ENCODE data around the gene CALCA. TPM values are rescaled to one million over a fixed set of nuclear protein-coding genes. Genes with fewer than 3 reads are reported as not detected.
A peak's percentile ranks its signal among the peaks of the same experiment; 100 is the strongest.
"Not testable (repeated sequence)": the region's sequence is repeated elsewhere in the genome, so short reads cannot be mapped to it uniquely, and the experiment has no call there.

CALCA gene
- total RNA-seq, result under 1 TPM; 0.28 to 0.29 TPM

- H3K27me3 Mint-ChIP-seq, result peaks cover 86% of the 10 kb centered on the region
- H3K27ac Mint-ChIP-seq, result no peak within 1 kb of the TSS
- peaks cover 35% of the 10 kb centered on the region for H3K4me1 Mint-ChIP-seq
- H3K4me3 Mint-ChIP-seq, result peak within 1 kb of the TSS; percentile 71
- no peaks in the 10 kb centered on the region for H3K36me3 Mint-ChIP-seq
- no peaks in the 10 kb centered on the region for H3K9me3 Mint-ChIP-seq
- no peak for DNase-seq
Observed at GRCh38 chr11:14971865-14972580, at the start of gene CALCA. Gene CALCA, minus strand, starts transcription at chr11:14972351. Its CDS starts 1,159 bp downstream, at chr11:14971192.

- Mint-ChIP-seq H3K4me1 (no peaks in the 10 kb centered on the region), H3K27ac (no peak overlapping the region), H3K4me3 (no peak overlapping the region), H3K9me3 (peaks cover 29% of the 10 kb centered on the region), H3K36me3 (peaks cover 4% of the 10 kb centered on the region), H3K27me3 (peaks cover 17% of the 10 kb centered on the region)
- no peak for DNase-seq
Observed at GRCh38 chr11:15016200-15016599, 44.0 kb upstream of the CALCA start.

GRCh38 chr11:15011776-15012345 lies 39.7 kb upstream of the CALCA start:
- H3K27me3 Mint-ChIP-seq, result peaks cover 42% of the 10 kb centered on the region
- peaks cover 1% of the 10 kb centered on the region for H3K36me3 Mint-ChIP-seq
- H3K4me3 Mint-ChIP-seq, result no peak overlapping the region
- H3K9me3 Mint-ChIP-seq, result peaks cover 17% of the 10 kb centered on the region
- H3K4me1 Mint-ChIP-seq, result no peaks in the 10 kb centered on the region
- H3K27ac Mint-ChIP-seq, result no peak overlapping the region
- no peak for DNase-seq

GRCh38 chr11:15010865-15011264 lies 38.7 kb upstream of the CALCA start:
- Mint-ChIP-seq H3K4me1 (no peaks in the 10 kb centered on the region), H3K36me3 (peaks cover 1% of the 10 kb centered on the region), H3K27me3 (peaks cover 42% of the 10 kb centered on the region), H3K27ac (no peak overlapping the region), H3K4me3 (no peak overlapping the region), H3K9me3 (peaks cover 8% of the 10 kb centered on the region)
- no peak for DNase-seq

GRCh38 chr11:15006139-15006759 lies 34.1 kb upstream of the CALCA start:
- H3K36me3 Mint-ChIP-seq, result no peaks in the 10 kb centered on the region
- H3K27me3 Mint-ChIP-seq, result peaks cover 51% of the 10 kb centered on the region
- no peak for DNase-seq
- no peak overlapping the region for H3K27ac Mint-ChIP-seq
- H3K4me1 Mint-ChIP-seq, result no peaks in the 10 kb centered on the region
- no peaks in the 10 kb centered on the region for H3K9me3 Mint-ChIP-seq
- H3K4me3 Mint-ChIP-seq, result no peak overlapping the region

GRCh38 chr11:14988133-14988532 lies 16.0 kb upstream of the CALCA start:
- not testable (repeated sequence) for DNase-seq, H3K9me3 Mint-ChIP-seq, H3K4me1 Mint-ChIP-seq, H3K27ac Mint-ChIP-seq, H3K4me3 Mint-ChIP-seq, H3K36me3 Mint-ChIP-seq
- peaks cover 12% of the 10 kb centered on the region for H3K27me3 Mint-ChIP-seq

- Mint-ChIP-seq H3K27ac (no peak overlapping the region), H3K9me3 (no peaks in the 10 kb centered on the region), H3K27me3 (peaks cover 35% of the 10 kb centered on the region), H3K4me3 (no peak overlapping the region), H3K4me1 (no peaks in the 10 kb centered on the region), H3K36me3 (no peaks in the 10 kb centered on the region)
- DNase-seq, result no peak
Observed at GRCh38 chr11:14981507-14981906, 9.4 kb upstream of the CALCA start.

GRCh38 chr11:14980854-14981253 lies 8.7 kb upstream of the CALCA start:
- Mint-ChIP-seq H3K4me1 (peaks cover 2% of the 10 kb centered on the region), H3K27me3 (peaks cover 42% of the 10 kb centered on the region), H3K27ac (no peak overlapping the region), H3K4me3 (no peak overlapping the region), H3K9me3 (no peaks in the 10 kb centered on the region), H3K36me3 (no peaks in the 10 kb centered on the region)
- no peak for DNase-seq

- Mint-ChIP-seq H3K4me3 (no peak overlapping the region), H3K27ac (no peak overlapping the region), H3K4me1 (peaks cover 31% of the 10 kb centered on the region), H3K9me3 (no peaks in the 10 kb centered on the region), H3K27me3 (peaks cover 70% of the 10 kb centered on the region), H3K36me3 (no peaks in the 10 kb centered on the region)
- no peak for DNase-seq
Observed at GRCh38 chr11:14977101-14977880, 5.1 kb upstream of the CALCA start.

GRCh38 chr11:14975252-14975587 lies 3.1 kb upstream of the CALCA start:
- DNase-seq, result no peak
- no peaks in the 10 kb centered on the region for H3K36me3 Mint-ChIP-seq
- H3K27ac Mint-ChIP-seq, result no peak overlapping the region
- H3K4me1 Mint-ChIP-seq, result peaks cover 35% of the 10 kb centered on the region
- peak overlapping the region; percentile 71 for H3K4me3 Mint-ChIP-seq
- H3K9me3 Mint-ChIP-seq, result no peaks in the 10 kb centered on the region
- peaks cover 80% of the 10 kb centered on the region for H3K27me3 Mint-ChIP-seq

- Mint-ChIP-seq H3K4me1 (peaks cover 35% of the 10 kb centered on the region), H3K36me3 (no peaks in the 10 kb centered on the region), H3K27ac (no peak overlapping the region), H3K9me3 (no peaks in the 10 kb centered on the region), H3K4me3 (peak overlapping the region; percentile 71), H3K27me3 (peaks cover 80% of the 10 kb centered on the region)
- peak; percentile 72 for DNase-seq
Observed at GRCh38 chr11:14974515-14975251, 2.5 kb upstream of the CALCA start.

- Mint-ChIP-seq H3K27me3 (peaks cover 84% of the 10 kb centered on the region), H3K9me3 (no peaks in the 10 kb centered on the region), H3K4me1 (peaks cover 35% of the 10 kb centered on the region), H3K27ac (no peak overlapping the region), H3K36me3 (no peaks in the 10 kb centered on the region), H3K4me3 (peak overlapping the region; percentile 71)
- DNase-seq, result peak; percentile 48
Observed at GRCh38 chr11:14973621-14974514, 1.7 kb upstream of the CALCA start.

GRCh38 chr11:14972581-14973495 lies 687 bp upstream of the CALCA start:
- DNase-seq, result no peak
- peaks cover 88% of the 10 kb centered on the region for H3K27me3 Mint-ChIP-seq

More at GRCh38 chr11:14972581-14973495, 687 bp upstream of the CALCA start:
- peaks cover 35% of the 10 kb centered on the region for H3K4me1 Mint-ChIP-seq
- H3K9me3 Mint-ChIP-seq, result no peaks in the 10 kb centered on the region
- H3K36me3 Mint-ChIP-seq, result no peaks in the 10 kb centered on the region
- H3K27ac Mint-ChIP-seq, result no peak overlapping the region
- peak overlapping the region; percentile 71 for H3K4me3 Mint-ChIP-seq
